NCI-H2171 (cell line): ENCODE measurements around the gene PTGFR.

Experiments used
- DNase-seq: peaks from one replicate; lab custom pipeline; 2025; lab: John Stamatoyannopoulos, UW

Gene PTGFR

GRCh38 chr1:78587211-78587610 lies 96.4 kb downstream of the PTGFR start:
- no peak for DNase-seq
